Fibroblast of lung (primary cell): ENCODE results near the gene CCDC88C.

Experiments used
- EZH2 ChIP-seq: IDR thresholded peaks from 2 replicates; pipeline ENCODE4 v1.5.1; 2012; ENCODE audit warnings: low read length, control low read depth, mild to moderate bottlenecking; ENCODE audit errors: missing control alignments
- TF ChIP-seq, protein P1 (sequence below), 2 donors: IDR thresholded peaks in 1 of 2; conservative IDR thresholded peaks in 1 of 2; 1 replicate in 1 of 2; 2 replicates in 1 of 2; pipeline ENCODE4 v1.5.1; 2011 to 2012; ENCODE audit warnings: low read length in 2 of 2, control low read depth in 1 of 2, inconsistent platforms in 1 of 2, low read depth in 1 of 2, mild to moderate bottlenecking in 1 of 2

DNA sequence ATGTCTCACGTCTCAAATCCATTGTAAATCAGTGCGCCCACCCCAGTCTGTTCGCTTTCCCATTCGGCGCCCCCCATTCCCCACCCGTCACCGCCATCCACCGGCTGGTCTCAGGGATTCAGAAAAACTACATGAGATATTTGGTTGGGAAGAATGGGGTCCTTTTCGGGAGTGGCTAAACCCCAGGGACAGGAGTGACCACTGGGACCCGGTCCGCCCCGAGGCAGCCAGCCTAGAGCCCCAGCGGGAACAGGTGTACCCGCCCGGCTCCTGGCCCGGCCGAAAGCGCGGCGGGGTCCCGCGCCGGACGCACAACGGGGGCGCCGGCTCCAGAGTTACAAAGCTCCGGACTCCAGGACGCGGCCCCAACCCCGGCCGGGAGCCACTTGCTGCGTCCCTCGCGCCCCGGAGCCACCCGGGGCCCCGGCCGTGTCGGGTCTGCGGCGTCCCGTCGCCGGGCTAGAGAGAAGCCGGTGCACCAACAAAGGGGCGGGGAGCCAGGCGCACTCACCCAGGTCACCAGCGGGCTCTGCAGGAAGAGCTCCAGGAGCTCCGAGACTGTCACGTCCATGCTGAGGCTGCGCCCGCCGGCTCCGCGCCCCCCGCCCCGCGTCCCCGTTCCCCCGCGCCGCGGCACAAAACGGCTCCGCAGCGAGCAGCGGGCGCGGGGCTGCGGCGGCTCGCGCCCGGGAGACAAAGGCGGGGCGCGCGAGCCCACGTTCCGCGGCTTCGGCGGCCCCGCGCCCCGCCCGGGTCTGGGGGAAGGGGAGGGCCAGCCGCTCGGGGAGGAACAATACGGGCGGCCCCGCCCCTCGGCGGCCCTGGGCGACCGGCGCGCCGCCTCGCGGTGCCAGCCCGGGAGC is at the start of gene CCDC88C:
- peak; percentile 23 for TF ChIP-seq EZH2
- TF ChIP-seq, protein P1, sequence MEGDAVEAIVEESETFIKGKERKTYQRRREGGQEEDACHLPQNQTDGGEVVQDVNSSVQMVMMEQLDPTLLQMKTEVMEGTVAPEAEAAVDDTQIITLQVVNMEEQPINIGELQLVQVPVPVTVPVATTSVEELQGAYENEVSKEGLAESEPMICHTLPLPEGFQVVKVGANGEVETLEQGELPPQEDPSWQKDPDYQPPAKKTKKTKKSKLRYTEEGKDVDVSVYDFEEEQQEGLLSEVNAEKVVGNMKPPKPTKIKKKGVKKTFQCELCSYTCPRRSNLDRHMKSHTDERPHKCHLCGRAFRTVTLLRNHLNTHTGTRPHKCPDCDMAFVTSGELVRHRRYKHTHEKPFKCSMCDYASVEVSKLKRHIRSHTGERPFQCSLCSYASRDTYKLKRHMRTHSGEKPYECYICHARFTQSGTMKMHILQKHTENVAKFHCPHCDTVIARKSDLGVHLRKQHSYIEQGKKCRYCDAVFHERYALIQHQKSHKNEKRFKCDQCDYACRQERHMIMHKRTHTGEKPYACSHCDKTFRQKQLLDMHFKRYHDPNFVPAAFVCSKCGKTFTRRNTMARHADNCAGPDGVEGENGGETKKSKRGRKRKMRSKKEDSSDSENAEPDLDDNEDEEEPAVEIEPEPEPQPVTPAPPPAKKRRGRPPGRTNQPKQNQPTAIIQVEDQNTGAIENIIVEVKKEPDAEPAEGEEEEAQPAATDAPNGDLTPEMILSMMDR (conservative IDR thresholded peaks at IDR 0.05 in 1 of 2, IDR thresholded peaks at IDR 0.05 in 1 of 2; ENCODE audit: low read depth in 1 of 2, low read length in 2 of 2), result no peak
